SJSA1 (cell line): ENCODE data around the gene IKZF1. TPM values are rescaled to one million over a fixed set of nuclear protein-coding genes. Genes with fewer than 3 reads are reported as not detected.

Source experiments
- total RNA-seq: library from RNA; depleted of rRNA; stranded (reverse); fragments of >200 nt; shearing (Covaris generic); gene quantifications from 2 replicates; pipeline ENCODE4 v1.2.3, GENCODE V29; 2014; rRNA removed

Gene IKZF1
- total RNA-seq, 1 experiment from 2014 or later = not detected

Other genes starting within 250 kb of the IKZF1 start
- gene ZPBP, start 211.5 kb upstream of the IKZF1 start, total RNA-seq = not detected in 2 replicates
- 28.9 and 38.4 TPM in 2 replicates for gene FIGNL1, start 145.6 kb downstream of the IKZF1 start, total RNA-seq